Measurements from ENCODE around the gene PI4KB.

PI4KB gene

DNA sequence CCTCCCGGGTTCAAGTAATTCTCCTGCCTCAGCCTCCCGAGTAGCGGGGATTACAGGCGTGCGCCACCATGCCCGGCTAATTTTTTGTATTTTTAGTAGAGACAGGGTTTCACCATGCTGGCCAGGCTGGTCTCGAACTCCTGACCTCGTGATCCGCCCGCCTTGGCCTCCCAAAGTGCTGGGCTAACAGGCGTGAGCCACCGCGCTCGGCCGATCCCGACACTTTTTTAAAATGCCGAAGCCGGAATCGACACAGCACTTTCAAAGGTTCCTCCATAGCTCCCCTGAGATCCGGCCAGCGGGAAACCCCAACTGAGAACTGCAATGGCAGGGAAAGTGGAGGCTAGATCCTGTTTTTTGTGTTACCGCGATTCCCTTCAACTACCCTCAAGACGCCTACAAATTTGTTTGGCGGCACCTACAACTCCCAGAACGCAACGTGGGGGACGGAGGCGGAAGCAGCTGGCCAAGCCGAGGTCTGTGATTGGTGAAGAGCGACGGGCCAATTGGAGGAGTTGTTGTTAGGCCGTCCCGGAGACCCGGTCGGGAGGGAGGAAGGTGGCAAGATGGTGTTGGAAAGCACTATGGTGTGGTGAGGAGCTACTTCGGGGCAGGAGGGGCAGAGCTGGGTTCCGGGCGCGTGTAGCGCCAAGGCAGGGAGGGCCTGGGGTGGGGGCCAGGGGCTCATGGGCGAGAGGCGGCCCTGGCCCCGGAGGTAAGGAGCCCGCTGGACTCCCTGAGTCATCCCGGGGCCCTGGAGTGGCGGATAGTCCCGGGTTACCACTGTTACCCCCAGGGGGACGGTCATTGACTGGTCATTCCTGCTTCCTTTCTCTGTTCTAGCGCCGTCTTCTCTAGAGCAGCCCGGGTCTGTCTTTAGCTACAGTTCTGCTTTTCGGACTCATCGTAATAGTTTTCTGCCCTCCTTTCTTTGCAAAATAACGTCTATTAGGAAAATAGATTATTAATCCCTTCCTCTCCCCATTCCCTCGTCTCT is 72.7 kb downstream of the PI4KB start, which contains the start of gene PSMD4:
Gene PSMD4 (plus strand): TSS at position 518 of the 997 bp plus-strand sequence. CDS start 49 bp downstream, at position 567.
- Mint-ChIP-seq H3K4me1 (peaks cover 17% of the 10 kb centered on the region), H3K4me3 (peak within 1 kb of the TSS; percentile 90), H3K27me3 (ENCODE audit: low read depth, poor library complexity) (peaks cover 3% of the 10 kb centered on the region), H3K27ac (peak within 1 kb of the TSS; percentile 98), H3K9me3 (peaks cover 4% of the 10 kb centered on the region), H3K36me3 (ENCODE audit: low read depth) (peaks cover 23% of the 10 kb centered on the region)
- DNase-seq = peak; percentile 82
- TF ChIP-seq, protein P1, sequence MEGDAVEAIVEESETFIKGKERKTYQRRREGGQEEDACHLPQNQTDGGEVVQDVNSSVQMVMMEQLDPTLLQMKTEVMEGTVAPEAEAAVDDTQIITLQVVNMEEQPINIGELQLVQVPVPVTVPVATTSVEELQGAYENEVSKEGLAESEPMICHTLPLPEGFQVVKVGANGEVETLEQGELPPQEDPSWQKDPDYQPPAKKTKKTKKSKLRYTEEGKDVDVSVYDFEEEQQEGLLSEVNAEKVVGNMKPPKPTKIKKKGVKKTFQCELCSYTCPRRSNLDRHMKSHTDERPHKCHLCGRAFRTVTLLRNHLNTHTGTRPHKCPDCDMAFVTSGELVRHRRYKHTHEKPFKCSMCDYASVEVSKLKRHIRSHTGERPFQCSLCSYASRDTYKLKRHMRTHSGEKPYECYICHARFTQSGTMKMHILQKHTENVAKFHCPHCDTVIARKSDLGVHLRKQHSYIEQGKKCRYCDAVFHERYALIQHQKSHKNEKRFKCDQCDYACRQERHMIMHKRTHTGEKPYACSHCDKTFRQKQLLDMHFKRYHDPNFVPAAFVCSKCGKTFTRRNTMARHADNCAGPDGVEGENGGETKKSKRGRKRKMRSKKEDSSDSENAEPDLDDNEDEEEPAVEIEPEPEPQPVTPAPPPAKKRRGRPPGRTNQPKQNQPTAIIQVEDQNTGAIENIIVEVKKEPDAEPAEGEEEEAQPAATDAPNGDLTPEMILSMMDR (IDR thresholded peaks at IDR 0.05) = no peak

DNA sequence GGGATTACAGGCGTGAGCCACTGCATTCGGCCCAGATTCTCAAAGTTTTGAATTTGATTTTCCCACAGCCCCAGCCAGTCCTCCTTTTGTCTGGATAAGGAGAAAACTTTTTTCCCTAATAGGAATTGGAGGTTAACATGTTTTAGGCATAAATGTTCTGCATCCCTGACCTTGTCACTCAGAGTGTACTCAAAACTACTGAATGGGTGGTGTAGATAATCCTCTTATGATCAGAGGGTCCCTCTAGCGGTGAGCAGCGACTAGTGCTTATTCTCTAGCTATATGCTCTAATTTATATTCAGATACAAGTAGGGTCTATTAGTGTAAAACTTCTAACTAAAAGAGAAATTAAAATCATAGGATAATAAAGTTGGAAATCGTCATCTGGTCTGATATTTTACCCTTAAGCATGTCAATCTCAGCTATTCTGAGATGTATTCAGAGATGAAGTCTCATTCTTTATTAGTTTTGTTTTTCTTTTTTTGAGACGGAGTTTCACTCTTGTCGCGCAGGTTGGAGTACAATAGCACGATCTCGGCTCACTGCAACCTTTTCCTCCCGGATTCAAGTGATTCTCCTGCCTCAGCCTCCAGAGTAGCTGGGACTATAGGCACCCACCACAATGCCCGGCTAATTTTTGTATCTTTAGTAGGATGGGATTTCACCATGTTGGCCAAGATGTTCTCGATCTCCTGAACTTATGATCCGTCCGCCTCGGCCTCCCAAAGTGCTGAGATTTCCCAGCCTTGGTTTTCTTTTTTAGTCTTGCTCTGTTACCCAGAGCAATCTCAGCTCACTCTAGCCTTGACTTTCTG is 75.4 kb downstream of the PI4KB start:
- peaks cover 12% of the 10 kb centered on the region for H3K4me1 Mint-ChIP-seq
- H3K4me3 Mint-ChIP-seq = no peak overlapping the region
- H3K9me3 Mint-ChIP-seq = peaks cover 4% of the 10 kb centered on the region
- TF ChIP-seq, protein P1 (IDR thresholded peaks at IDR 0.05) = peak; percentile 88
- peak overlapping the region; percentile 11 for H3K27ac Mint-ChIP-seq
- DNase-seq = peak; percentile 47
- peaks cover 42% of the 10 kb centered on the region for H3K36me3 Mint-ChIP-seq (ENCODE audit: low read depth)
- H3K27me3 Mint-ChIP-seq (ENCODE audit: low read depth, poor library complexity) = peaks cover 3% of the 10 kb centered on the region

DNA sequence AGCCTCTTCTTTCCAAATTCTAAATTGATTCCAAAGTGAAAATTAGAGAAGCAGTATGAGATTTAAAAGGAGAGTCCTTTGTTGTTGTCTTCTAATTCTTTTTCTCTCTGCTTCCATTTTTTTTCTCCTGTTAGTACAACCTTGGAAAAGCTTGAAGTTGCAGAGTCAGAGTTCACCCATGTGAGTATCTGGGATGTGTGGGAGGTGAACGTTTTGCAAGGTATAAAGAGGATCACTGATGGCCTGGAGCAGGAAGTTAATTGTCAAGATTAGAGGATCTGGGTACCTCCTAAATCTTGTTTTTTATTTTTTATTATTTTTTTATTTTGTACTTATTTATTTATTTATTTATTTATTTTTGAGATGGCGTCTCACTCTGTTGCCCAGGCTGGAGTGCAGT is 80.4 kb downstream of the PI4KB start:
- TF ChIP-seq, protein P1 (IDR thresholded peaks at IDR 0.05) = no peak
- DNase-seq = no peak
- no peaks in the 10 kb centered on the region for H3K9me3 Mint-ChIP-seq
- H3K36me3 Mint-ChIP-seq (ENCODE audit: low read depth) = peaks cover 84% of the 10 kb centered on the region
- no peaks in the 10 kb centered on the region for H3K27me3 Mint-ChIP-seq (ENCODE audit: low read depth, poor library complexity)
- no peaks in the 10 kb centered on the region for H3K4me1 Mint-ChIP-seq
- H3K27ac Mint-ChIP-seq = peak overlapping the region; percentile 15
- H3K4me3 Mint-ChIP-seq = no peak overlapping the region

DNA sequence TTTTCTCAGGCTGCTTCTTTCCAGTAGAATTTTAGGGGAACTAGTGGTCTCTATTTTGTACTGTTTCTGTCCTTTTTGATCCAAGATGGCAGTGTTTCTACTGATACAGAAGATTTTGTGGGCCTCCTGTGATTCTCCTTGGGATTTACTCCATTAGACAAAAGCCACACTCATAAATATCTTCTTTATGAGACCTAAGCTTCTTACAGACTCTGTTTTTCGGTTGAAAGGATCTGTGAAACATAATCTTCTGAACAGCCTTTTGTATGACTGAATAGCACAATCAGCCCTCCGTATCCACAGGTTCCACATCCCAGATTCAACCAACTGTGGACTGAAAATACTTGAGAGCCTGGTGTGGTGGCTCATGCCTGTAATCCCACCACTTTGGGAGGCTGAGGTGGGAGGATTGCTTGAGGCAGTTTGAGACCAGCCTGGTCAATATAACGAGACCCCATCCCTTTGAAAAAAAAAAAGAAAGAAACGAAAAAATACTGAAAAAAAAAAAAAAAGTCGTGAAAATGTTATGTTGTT is 83.5 kb downstream of the PI4KB start:
- no peak for DNase-seq
- Mint-ChIP-seq H3K9me3 (no peaks in the 10 kb centered on the region), H3K36me3 (ENCODE audit: low read depth) (peaks cover 81% of the 10 kb centered on the region), H3K27me3 (ENCODE audit: low read depth, poor library complexity) (peaks cover 5% of the 10 kb centered on the region), H3K4me1 (no peaks in the 10 kb centered on the region), H3K4me3 (no peak overlapping the region), H3K27ac (no peak overlapping the region)
- TF ChIP-seq, protein P1 (IDR thresholded peaks at IDR 0.05) = no peak

DNA sequence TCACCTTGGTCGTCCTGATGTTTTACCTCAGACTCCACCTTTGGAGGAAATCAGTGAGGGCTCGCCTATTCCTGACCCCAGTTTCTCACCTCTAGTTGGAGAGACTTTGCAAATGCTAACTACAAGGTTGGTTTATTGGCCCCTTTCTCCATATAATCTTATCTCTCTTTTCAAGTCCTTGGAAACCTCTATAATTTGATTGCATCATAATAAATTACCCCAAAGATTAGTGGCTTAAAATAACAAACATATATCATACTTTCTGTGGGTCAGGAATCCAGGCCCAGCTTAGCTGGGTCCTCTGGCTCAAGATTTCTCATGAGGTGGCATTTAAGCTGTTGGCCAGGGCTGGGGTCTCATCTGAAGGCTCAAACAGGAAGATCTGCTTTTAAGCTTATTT is 84.8 kb downstream of the PI4KB start:
- Mint-ChIP-seq H3K4me3 (no peak overlapping the region), H3K27ac (peak overlapping the region; percentile 86)

More for the DNA sequence above, 84.8 kb downstream of the PI4KB start:
- DNase-seq = no peak
- no peaks in the 10 kb centered on the region for H3K9me3 Mint-ChIP-seq
- H3K27me3 Mint-ChIP-seq (ENCODE audit: low read depth, poor library complexity) = peaks cover 5% of the 10 kb centered on the region
- H3K4me1 Mint-ChIP-seq = no peaks in the 10 kb centered on the region
- TF ChIP-seq, protein P1 (IDR thresholded peaks at IDR 0.05) = no peak
- peaks cover 81% of the 10 kb centered on the region for H3K36me3 Mint-ChIP-seq (ENCODE audit: low read depth)
